Effector memory CD4-positive, alpha-beta T cell (primary cell): ENCODE measurements around the gene ZNF284.
"Not testable (repeated sequence)": the region's sequence is repeated elsewhere in the genome, so short reads cannot be mapped to it uniquely, and the experiment has no call there.

Experiments
- DNase-seq, 3 donors: peaks; one replicate each; pipeline ENCODE4 v3.0.0-alpha.2; 2020
- H3K27ac ChIP-seq: 2 replicates; pipeline ENCODE4 v1.7.0; 2013; ENCODE audit warnings: mild to moderate bottlenecking, low read length, moderate library complexity; ENCODE audit not compliant: insufficient read depth, poor library complexity, severe bottlenecking
- H3K27me3 ChIP-seq: replicated peaks from 2 replicates; pipeline ENCODE4 v1.7.0; 2013; ENCODE audit warnings: mild to moderate bottlenecking, low read length; ENCODE audit not compliant: insufficient read depth, control insufficient read depth, poor library complexity, severe bottlenecking
- H3K36me3 ChIP-seq: 2 replicates; pipeline ENCODE4 v1.7.0; 2013; ENCODE audit warnings: mild to moderate bottlenecking, low read length, moderate library complexity; ENCODE audit not compliant: control insufficient read depth, insufficient read depth
- H3K4me1 ChIP-seq: 2 replicates; pipeline ENCODE4 v1.7.0; 2013; ENCODE audit warnings: low read length, mild to moderate bottlenecking; ENCODE audit not compliant: control insufficient read depth, insufficient read depth, poor library complexity, severe bottlenecking
- H3K4me3 ChIP-seq: 2 replicates; pipeline ENCODE4 v1.7.0; 2013; ENCODE audit warnings: low read length, low read depth, mild to moderate bottlenecking; ENCODE audit not compliant: insufficient read depth, poor library complexity, severe bottlenecking
- H3K9me3 ChIP-seq: 2 replicates; pipeline ENCODE4 v1.7.0; 2013; ENCODE audit warnings: mild to moderate bottlenecking, low read length, moderate library complexity; ENCODE audit not compliant: control insufficient read depth

ZNF284 gene

GRCh38 chr19:44111910-44112463, 40.0 kb downstream of the ZNF284 start:
- Histone ChIP-seq H3K27ac (no peak overlapping the region), H3K36me3 (peaks cover 4% of the 10 kb centered on the region), H3K4me1 (peaks cover 3% of the 10 kb centered on the region), H3K9me3 (peaks cover 24% of the 10 kb centered on the region), H3K27me3 (no peaks in the 10 kb centered on the region), H3K4me3 (no peak overlapping the region)
- DNase-seq, result no peak

- Histone ChIP-seq H3K27ac (no peak overlapping the region), H3K4me3 (peak overlapping the region; percentile 72), H3K4me1 (peaks cover 3% of the 10 kb centered on the region), H3K27me3 (no peaks in the 10 kb centered on the region), H3K9me3 (peaks cover 18% of the 10 kb centered on the region), H3K36me3 (peaks cover 6% of the 10 kb centered on the region)
- no peak for DNase-seq
These were observed 40.8 kb downstream of the ZNF284 start for GRCh38 chr19:44112802-44113137.

- Histone ChIP-seq H3K4me3 (peak within 1 kb of the TSS; percentile 72), H3K27me3 (no peaks in the 10 kb centered on the region), H3K4me1 (peaks cover 3% of the 10 kb centered on the region), H3K27ac (no peak within 1 kb of the TSS), H3K36me3 (peaks cover 9% of the 10 kb centered on the region), H3K9me3 (peaks cover 14% of the 10 kb centered on the region)
- peak; percentile 68 to 77 (median 71) for DNase-seq
These were observed 41.3 kb downstream of the ZNF284 start, which contains the start of gene ZNF225 for GRCh38 chr19:44113138-44113783. ZNF225 (plus strand) TSS chr19:44113399; CDS start chr19:44115828, 2,429 bp downstream.

DNA sequence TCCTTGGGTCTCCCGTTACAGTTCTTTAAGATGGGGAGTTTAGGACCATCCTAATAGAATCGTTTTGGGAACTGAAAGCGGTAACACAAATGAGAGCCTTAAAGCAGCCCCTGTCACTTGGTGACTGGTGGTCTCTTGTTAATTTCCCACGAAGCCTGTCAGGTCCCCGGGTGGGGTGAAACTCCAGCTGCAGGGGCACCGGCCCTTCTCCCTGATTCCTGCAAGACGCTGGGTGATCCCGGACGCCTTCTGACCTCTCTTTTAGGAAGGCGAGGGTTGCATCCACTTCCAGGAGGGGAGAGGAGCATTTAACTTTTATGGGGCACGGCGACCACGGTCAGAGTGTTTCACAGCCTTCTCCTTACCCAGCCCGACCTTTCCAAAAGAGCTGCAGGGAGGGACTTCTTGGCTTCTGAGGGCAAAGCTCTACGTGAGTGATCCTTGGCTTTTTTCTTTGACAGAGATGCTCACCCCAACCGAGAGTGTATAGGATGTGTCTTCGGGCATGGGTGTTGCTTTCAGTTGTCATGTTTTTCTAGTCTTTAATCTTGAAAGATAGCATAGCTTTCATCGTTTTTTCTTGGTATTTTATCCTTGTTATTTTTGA, 41.9 kb downstream of the ZNF284 start:
- no peaks in the 10 kb centered on the region for H3K27me3 ChIP-seq
- H3K36me3 ChIP-seq, result peaks cover 12% of the 10 kb centered on the region
- no peak for DNase-seq
- H3K9me3 ChIP-seq, result peaks cover 10% of the 10 kb centered on the region
- peaks cover 3% of the 10 kb centered on the region for H3K4me1 ChIP-seq
- no peak overlapping the region for H3K27ac ChIP-seq
- peak overlapping the region; percentile 72 for H3K4me3 ChIP-seq

DNA sequence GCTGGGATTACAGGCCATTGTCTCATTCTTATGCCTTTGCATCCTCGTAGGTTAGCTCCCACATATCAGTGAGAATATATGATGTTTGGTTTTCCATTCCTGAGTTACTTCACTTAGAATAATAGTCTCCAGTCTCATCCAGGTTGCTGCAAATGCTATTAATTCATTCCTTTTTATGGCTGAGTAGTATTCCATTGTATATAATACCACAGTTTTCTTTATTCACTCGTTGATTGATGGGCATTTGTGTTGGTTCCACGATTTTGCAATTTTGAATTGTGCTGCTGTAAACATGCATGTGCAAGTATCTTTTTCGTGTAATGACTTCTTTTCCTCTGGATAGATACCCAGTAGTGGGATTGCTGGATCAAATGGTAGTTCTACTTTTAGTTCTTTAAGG, 49.2 kb downstream of the ZNF284 start:
- DNase-seq, H3K9me3 ChIP-seq, H3K4me1 ChIP-seq, H3K27ac ChIP-seq, H3K27me3 ChIP-seq, H3K4me3 ChIP-seq: not testable (repeated sequence)
- H3K36me3 ChIP-seq, result peaks cover 52% of the 10 kb centered on the region

DNA sequence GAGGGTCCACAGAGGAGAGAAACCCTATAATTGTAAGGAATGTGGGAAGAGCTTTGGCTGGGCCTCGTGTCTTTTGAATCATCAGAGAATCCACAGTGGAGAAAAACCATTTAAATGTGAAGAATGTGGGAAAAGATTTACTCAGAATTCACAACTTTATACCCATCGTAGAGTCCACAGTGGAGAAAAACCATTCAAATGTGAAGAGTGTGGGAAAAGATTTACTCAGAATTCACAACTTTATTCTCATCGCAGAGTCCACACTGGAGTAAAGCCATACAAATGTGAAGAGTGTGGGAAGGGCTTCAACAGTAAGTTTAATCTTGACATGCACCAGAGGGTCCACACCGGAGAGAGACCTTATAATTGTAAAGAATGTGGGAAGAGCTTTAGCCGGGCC, 60.0 kb downstream of the ZNF284 start:
- H3K4me1 ChIP-seq, result no peaks in the 10 kb centered on the region
- H3K9me3 ChIP-seq, result peaks cover 17% of the 10 kb centered on the region
- H3K4me3 ChIP-seq, result no peak overlapping the region
- no peak overlapping the region for H3K27ac ChIP-seq
- H3K27me3 ChIP-seq, result no peaks in the 10 kb centered on the region
- peaks cover 35% of the 10 kb centered on the region for H3K36me3 ChIP-seq
- no peak for DNase-seq
